ENCODE measurements around the gene CBFA2T2.

The CBFA2T2 gene

GRCh38 chr20:33677991-33678702 lies 188.3 kb downstream of the CBFA2T2 start:
- no peak for TF ChIP-seq CTCF (IDR thresholded peaks at IDR 0.05; ENCODE audit: borderline replicate concordance, insufficient read depth, low read depth, low read length)
- H3K4me3 ChIP-seq (ENCODE audit: low read depth, low read length), result no peak overlapping the region

- H3K4me3 ChIP-seq (ENCODE audit: low read depth, low read length), result no peak overlapping the region
- TF ChIP-seq CTCF (IDR thresholded peaks at IDR 0.05; ENCODE audit: borderline replicate concordance, insufficient read depth, low read depth, low read length), result 0 out of 2 replicates have a peak, but pooled peaks have one; percentile 6
Observed at GRCh38 chr20:33679758-33680485, 190.0 kb downstream of the CBFA2T2 start.

GRCh38 chr20:33680686-33681085 lies 190.8 kb downstream of the CBFA2T2 start:
- H3K4me3 ChIP-seq (ENCODE audit: low read depth, low read length), result no peak overlapping the region

GRCh38 chr20:33681288-33681687 lies 191.4 kb downstream of the CBFA2T2 start:
- TF ChIP-seq CTCF (IDR thresholded peaks at IDR 0.05; ENCODE audit: borderline replicate concordance, insufficient read depth, low read depth, low read length), result no peak
- no peak overlapping the region for H3K4me3 ChIP-seq (ENCODE audit: low read depth, low read length)

More at GRCh38 chr20:33680686-33681085, 190.8 kb downstream of the CBFA2T2 start:
- no peak for TF ChIP-seq CTCF (IDR thresholded peaks at IDR 0.05; ENCODE audit: borderline replicate concordance, insufficient read depth, low read depth, low read length)

GRCh38 chr20:33681728-33682353 lies 191.9 kb downstream of the CBFA2T2 start:
- TF ChIP-seq CTCF (IDR thresholded peaks at IDR 0.05; ENCODE audit: borderline replicate concordance, insufficient read depth, low read depth, low read length), result no peak
- H3K4me3 ChIP-seq (ENCODE audit: low read depth, low read length), result no peak overlapping the region

- no peak for TF ChIP-seq CTCF (IDR thresholded peaks at IDR 0.05; ENCODE audit: borderline replicate concordance, insufficient read depth, low read depth, low read length)
- H3K4me3 ChIP-seq (ENCODE audit: low read depth, low read length), result peak overlapping the region; percentile 58
Observed at GRCh38 chr20:33684533-33685327, 194.8 kb downstream of the CBFA2T2 start.
